ENCODE measurements around the gene ZNF598. TPM values are rescaled to one million over a fixed set of nuclear protein-coding genes. Genes with fewer than 3 reads are reported as not detected.

ZNF598 gene
- polyA plus RNA-seq, 1 experiment: 8.2 TPM

DNA sequence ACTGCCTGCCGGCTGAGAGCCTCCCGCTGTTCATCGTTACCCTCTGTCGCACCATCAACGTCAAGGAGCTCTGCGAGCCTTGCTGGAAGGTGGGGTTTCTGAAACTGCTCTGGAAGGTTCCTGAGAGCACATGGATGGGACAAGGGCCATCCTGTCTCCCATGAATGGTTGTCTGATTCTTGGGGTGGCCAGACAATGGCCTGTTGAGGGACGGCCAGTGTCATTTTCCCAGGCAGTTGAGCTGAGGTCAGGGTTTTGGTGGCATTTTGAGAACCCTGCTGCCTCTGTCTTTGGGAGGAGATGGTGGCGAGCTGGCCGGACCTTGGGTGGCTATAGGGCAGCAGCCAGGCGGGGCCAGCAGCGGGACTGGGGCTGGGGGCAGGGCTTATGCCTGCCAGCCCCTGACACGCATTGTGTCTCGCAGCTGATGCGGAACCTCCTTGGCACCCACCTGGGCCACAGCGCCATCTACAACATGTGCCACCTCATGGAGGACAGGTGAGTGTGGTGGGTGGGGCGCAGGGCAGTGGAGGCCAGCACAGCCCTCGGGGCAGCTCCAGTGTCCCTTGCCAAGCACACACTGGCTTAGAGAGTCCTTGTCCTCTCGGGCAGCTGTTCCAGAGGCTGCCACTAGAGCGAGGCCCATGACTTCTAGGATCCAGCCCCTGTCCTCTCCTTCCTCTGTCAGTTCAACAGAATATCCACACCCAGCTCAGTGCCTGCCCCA lies 47.2 kb upstream of the ZNF598 start:
- Histone ChIP-seq H3K4me3 (ENCODE audit: low read depth, low read length) (no peak overlapping the region), H3K9me3 (ENCODE audit: control insufficient read depth, insufficient read depth, low read length) (no peaks in the 10 kb centered on the region), H3K27me3 (ENCODE audit: control insufficient read depth, insufficient read depth, low read length) (no peaks in the 10 kb centered on the region), H3K27ac (ENCODE audit: low read depth, low read length) (no peak overlapping the region)
- ChIA-PET POLR2A (no interaction called here), CTCF (interaction anchor here (0.7 to 2.2 kb wide), 3 partner anchors 33 to 84 kb away, joined by 3 to 49 read pairs (median 7); partner anchors contain the start of gene NPW)
- DNase-seq (ENCODE audit: low read depth, low spot score): no peak
- TF ChIP-seq, protein P1, sequence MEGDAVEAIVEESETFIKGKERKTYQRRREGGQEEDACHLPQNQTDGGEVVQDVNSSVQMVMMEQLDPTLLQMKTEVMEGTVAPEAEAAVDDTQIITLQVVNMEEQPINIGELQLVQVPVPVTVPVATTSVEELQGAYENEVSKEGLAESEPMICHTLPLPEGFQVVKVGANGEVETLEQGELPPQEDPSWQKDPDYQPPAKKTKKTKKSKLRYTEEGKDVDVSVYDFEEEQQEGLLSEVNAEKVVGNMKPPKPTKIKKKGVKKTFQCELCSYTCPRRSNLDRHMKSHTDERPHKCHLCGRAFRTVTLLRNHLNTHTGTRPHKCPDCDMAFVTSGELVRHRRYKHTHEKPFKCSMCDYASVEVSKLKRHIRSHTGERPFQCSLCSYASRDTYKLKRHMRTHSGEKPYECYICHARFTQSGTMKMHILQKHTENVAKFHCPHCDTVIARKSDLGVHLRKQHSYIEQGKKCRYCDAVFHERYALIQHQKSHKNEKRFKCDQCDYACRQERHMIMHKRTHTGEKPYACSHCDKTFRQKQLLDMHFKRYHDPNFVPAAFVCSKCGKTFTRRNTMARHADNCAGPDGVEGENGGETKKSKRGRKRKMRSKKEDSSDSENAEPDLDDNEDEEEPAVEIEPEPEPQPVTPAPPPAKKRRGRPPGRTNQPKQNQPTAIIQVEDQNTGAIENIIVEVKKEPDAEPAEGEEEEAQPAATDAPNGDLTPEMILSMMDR (IDR thresholded peaks at IDR 0.05; ENCODE audit: low read depth, low read length): 0 out of 2 replicates have a peak, but pooled peaks have one; percentile 10

DNA sequence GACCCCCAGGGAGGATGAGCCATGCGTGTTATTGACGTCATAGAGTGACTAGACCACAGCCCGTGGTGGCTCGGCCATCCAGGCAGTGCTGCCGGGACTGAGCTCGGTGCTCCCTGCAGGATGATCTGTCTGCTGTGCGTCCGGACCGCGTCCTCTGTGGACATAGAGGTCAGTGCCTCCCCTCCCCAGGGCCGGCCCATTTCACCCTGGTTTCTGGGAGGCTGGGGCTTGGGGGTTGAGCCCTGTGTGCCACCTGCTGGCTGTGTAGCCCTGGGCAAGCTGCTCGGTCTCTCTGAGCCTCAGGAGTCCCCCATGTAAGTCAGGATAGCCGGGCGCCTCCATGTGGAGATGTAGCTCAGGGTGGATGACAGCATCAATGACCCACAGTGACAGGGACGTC lies 46.5 kb upstream of the ZNF598 start:
- CTCF ChIA-PET: interaction anchor here (0.7 to 2.2 kb wide), 3 partner anchors 32 to 84 kb away, joined by 3 to 49 read pairs (median 7); partner anchors contain the start of gene NPW
- H3K27me3 ChIP-seq (ENCODE audit: control insufficient read depth, insufficient read depth, low read length): no peaks in the 10 kb centered on the region
- DNase-seq (ENCODE audit: low read depth, low spot score): no peak
- no peak overlapping the region for H3K4me3 ChIP-seq (ENCODE audit: low read depth, low read length)
- POLR2A ChIA-PET: interaction anchor here (0.5 to 1.9 kb wide), 3 partner anchors 29 to 99 kb away, joined by 3 to 5 read pairs (median 5); partner anchors contain the start of gene TRAF7
- H3K27ac ChIP-seq (ENCODE audit: low read depth, low read length): no peak overlapping the region
- TF ChIP-seq, protein P1 (IDR thresholded peaks at IDR 0.05; ENCODE audit: low read depth, low read length): peak; percentile 34; the same call in 1 of the 2 replicates
- H3K9me3 ChIP-seq (ENCODE audit: control insufficient read depth, insufficient read depth, low read length): no peaks in the 10 kb centered on the region

DNA sequence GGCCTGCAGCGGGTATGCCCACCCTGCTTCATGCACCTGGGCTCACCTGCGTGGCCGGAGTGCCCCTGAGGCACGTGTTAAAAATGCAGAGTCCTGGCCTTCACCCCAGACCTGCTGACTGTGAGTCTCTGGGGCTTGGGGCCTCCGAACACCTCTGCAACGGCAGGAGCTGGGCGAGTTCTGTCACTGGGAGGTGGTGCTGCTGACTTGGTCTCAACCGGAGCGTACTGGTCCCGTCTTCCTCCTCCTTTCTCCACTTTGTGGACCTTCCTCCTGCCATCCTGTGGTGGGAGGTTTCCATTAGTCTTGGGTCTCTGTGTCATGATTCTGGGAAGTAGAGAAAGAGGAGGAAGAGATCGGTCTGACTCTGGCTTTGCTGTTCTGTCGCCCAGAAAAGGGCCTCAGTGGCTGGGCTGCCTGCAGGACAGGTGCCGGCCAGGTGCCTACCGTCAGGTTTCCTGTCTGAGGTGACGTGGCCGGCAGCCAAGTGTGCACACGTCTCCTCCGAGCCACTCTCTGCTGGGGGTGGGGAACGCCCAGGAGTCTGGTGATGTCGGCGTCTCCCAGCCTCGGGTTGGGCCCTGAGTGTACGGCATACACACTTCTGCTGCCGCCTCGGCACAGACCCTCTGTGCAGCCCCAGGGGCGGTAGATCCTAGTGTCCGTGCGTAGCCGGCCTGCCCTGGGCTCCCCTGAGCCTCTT lies 45.1 kb upstream of the ZNF598 start:
- no peaks in the 10 kb centered on the region for H3K9me3 ChIP-seq (ENCODE audit: control insufficient read depth, insufficient read depth, low read length)
- TF ChIP-seq, protein P1 (IDR thresholded peaks at IDR 0.05; ENCODE audit: low read depth, low read length): no peak
- no peak overlapping the region for H3K27ac ChIP-seq (ENCODE audit: low read depth, low read length)
- ChIA-PET CTCF (no interaction called here), POLR2A (interaction anchor here (1.9 kb wide), 1 partner anchor 101 kb away, joined by 5 read pairs; the partner anchor contains the start of gene TRAF7)
- no peak for DNase-seq (ENCODE audit: low read depth, low spot score)
- H3K4me3 ChIP-seq (ENCODE audit: low read depth, low read length): no peak overlapping the region
- H3K27me3 ChIP-seq (ENCODE audit: control insufficient read depth, insufficient read depth, low read length): no peaks in the 10 kb centered on the region

DNA sequence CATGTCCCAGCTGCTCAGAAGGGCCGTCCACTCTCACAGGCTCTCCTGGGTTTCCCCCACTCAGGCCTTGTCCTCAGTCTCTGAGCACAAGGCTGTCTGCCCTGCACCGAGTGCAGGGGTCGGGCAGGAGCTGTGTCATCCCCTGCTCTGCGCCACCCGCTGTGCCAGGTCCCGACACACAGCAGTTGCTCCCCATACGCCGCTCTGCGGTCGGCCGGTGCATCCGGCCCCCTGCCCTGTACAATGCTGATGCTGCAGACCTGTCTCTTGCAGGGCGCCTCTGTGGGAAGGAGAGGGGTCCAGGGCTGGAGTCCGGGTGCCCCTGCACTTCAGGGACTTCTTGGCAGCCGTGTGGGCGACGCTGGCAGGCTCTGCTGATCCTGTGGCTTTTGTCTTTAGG lies 44.3 kb upstream of the ZNF598 start:
- TF ChIP-seq, protein P1 (IDR thresholded peaks at IDR 0.05; ENCODE audit: low read depth, low read length): no peak
- ChIA-PET CTCF (no interaction called here), POLR2A (no interaction called here)
- no peaks in the 10 kb centered on the region for H3K9me3 ChIP-seq (ENCODE audit: control insufficient read depth, insufficient read depth, low read length)
- no peak overlapping the region for H3K4me3 ChIP-seq (ENCODE audit: low read depth, low read length)
- no peak for DNase-seq (ENCODE audit: low read depth, low spot score)
- H3K27me3 ChIP-seq (ENCODE audit: control insufficient read depth, insufficient read depth, low read length): no peaks in the 10 kb centered on the region
- no peak overlapping the region for H3K27ac ChIP-seq (ENCODE audit: low read depth, low read length)

DNA sequence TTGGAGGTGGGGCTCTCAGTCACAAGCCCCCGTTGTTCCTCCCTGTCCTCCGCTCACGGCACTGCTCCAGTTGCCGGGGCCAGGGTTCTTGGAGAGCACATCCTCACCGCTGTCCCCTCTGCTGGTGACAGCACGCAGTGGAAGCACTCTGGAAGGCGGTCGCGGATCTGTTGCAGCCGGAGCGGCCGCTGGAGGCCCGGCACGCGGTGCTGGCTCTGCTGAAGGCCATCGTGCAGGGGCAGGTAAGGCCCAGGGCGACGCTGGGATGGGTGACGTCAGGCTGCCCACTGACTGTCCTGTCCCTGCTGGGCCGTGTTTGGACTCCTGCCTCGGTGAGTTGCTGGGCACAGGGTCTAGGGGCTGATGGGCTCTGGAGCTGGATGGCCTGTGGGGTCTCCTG lies 43.6 kb upstream of the ZNF598 start:
- H3K27ac ChIP-seq (ENCODE audit: low read depth, low read length): no peak overlapping the region
- POLR2A ChIA-PET: no interaction called here
- TF ChIP-seq, protein P1 (IDR thresholded peaks at IDR 0.05; ENCODE audit: low read depth, low read length): no peak
- DNase-seq (ENCODE audit: low read depth, low spot score): no peak
- H3K27me3 ChIP-seq (ENCODE audit: control insufficient read depth, insufficient read depth, low read length): no peaks in the 10 kb centered on the region
- CTCF ChIA-PET: no interaction called here
- H3K9me3 ChIP-seq (ENCODE audit: control insufficient read depth, insufficient read depth, low read length): no peaks in the 10 kb centered on the region; the same call in 1 of the 2 replicates
- no peak overlapping the region for H3K4me3 ChIP-seq (ENCODE audit: low read depth, low read length)
